ENCODE data around the gene RNF123. TPM values are rescaled to one million over a fixed set of nuclear protein-coding genes. Genes with fewer than 3 reads are reported as not detected.

The RNF123 gene
- total RNA-seq, 1 experiment from 2014 or later = 71.9 TPM

GRCh38 chr3:49740427-49740826 lies 51.1 kb downstream of the RNF123 start:
- H3K4me1 ChIP-seq (ENCODE audit: control insufficient read depth in 1 of 2, insufficient read depth in 2 of 2, low read length in 2 of 2) = no peaks in the 10 kb centered on the region
- ATAC-seq (no peak), DNase-seq (ENCODE audit: low read depth, low spot score) (no peak)
- H4K20me1 ChIP-seq (ENCODE audit: insufficient read depth) = no peaks in the 10 kb centered on the region
- H3K9me3 ChIP-seq (ENCODE audit: control insufficient read depth in 1 of 2, insufficient read depth in 1 of 2, low read depth in 1 of 2, low read length in 2 of 2) = no peaks in the 10 kb centered on the region
- H3K79me2 ChIP-seq (ENCODE audit: insufficient read depth, low read length) = peaks cover 30% of the 10 kb centered on the region; the same call in 1 of the 2 replicates
- BruUV-seq (replicated peaks) = no TSS peak
- intact Hi-C loops (cut with micrococcal nuclease) = no loop called here
- no peak overlapping the region for H2AFZ ChIP-seq (ENCODE audit: low read depth, low read length, poor library complexity, severe bottlenecking)
- no peak for TF ChIP-seq ATF3 (IDR thresholded peaks at IDR 0.05)
- TF ChIP-seq EZH2phosphoT487 (IDR thresholded peaks at IDR 0.05; ENCODE audit: borderline replicate concordance) = no peak
- TF ChIP-seq, protein P1, sequence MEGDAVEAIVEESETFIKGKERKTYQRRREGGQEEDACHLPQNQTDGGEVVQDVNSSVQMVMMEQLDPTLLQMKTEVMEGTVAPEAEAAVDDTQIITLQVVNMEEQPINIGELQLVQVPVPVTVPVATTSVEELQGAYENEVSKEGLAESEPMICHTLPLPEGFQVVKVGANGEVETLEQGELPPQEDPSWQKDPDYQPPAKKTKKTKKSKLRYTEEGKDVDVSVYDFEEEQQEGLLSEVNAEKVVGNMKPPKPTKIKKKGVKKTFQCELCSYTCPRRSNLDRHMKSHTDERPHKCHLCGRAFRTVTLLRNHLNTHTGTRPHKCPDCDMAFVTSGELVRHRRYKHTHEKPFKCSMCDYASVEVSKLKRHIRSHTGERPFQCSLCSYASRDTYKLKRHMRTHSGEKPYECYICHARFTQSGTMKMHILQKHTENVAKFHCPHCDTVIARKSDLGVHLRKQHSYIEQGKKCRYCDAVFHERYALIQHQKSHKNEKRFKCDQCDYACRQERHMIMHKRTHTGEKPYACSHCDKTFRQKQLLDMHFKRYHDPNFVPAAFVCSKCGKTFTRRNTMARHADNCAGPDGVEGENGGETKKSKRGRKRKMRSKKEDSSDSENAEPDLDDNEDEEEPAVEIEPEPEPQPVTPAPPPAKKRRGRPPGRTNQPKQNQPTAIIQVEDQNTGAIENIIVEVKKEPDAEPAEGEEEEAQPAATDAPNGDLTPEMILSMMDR (IDR thresholded peaks at IDR 0.05 in 2 of 3, conservative IDR thresholded peaks at IDR 0.05 in 1 of 3; ENCODE audit: borderline replicate concordance in 1 of 3, insufficient read depth in 1 of 3, low read depth in 2 of 3, low read length in 2 of 3) = no peak
- TF ChIP-seq FOSL1 (IDR thresholded peaks at IDR 0.05; ENCODE audit: low read depth) = no peak
- no peak for TF ChIP-seq ZFX (IDR thresholded peaks at IDR 0.05)
- TF ChIP-seq POLR2AphosphoS5 (IDR thresholded peaks at IDR 0.05; ENCODE audit: low read depth, low read length) = no peak
- TF ChIP-seq YY1 (IDR thresholded peaks at IDR 0.05; ENCODE audit: extremely low read depth, insufficient replicate concordance, low read depth, low read length) = no peak
- no peak for TF ChIP-seq JUND (IDR thresholded peaks at IDR 0.05)
- TF ChIP-seq MAX (IDR thresholded peaks at IDR 0.05) = no peak
- no peak for TF ChIP-seq CBX3 (IDR thresholded peaks at IDR 0.05; ENCODE audit: low read depth)
- no peak for TF ChIP-seq REST (IDR thresholded peaks at IDR 0.05; ENCODE audit: low read depth)
- TF ChIP-seq ELF1 (IDR thresholded peaks at IDR 0.05; ENCODE audit: borderline replicate concordance, low read depth) = no peak
- no peak for TF ChIP-seq ZNF274 (IDR thresholded peaks at IDR 0.05; ENCODE audit: low read depth, low read length)
- RAD21 ChIA-PET (ENCODE audit: low non-redundant PET in 1 of 2, low total read pairs in 2 of 2, uncharacterized antibody in 2 of 2, unreplicated experiment in 2 of 2) = no interaction called here
- no peak overlapping the region for H3K4me2 ChIP-seq (ENCODE audit: low read length)
- H3K36me3 ChIP-seq (ENCODE audit: control insufficient read depth in 1 of 2, insufficient read depth in 2 of 2, low read length in 2 of 2) = peaks cover 10 to 18% of the 10 kb centered on the region in 2 experiments; a peak in 2 of 4 replicates
- H3K9me2 ChIP-seq (ENCODE audit: insufficient read depth) = no peaks in the 10 kb centered on the region
- H3K4me3 ChIP-seq (replicated peaks in 1 of 2; ENCODE audit: low read depth in 1 of 2, low read length in 2 of 2) = no peak overlapping the region
- no peak overlapping the region for H3K9ac ChIP-seq (ENCODE audit: low read length)
- POLR2A ChIA-PET = no interaction called here
- H3K27me3 ChIP-seq (ENCODE audit: insufficient read depth, low read length) = no peaks in the 10 kb centered on the region
- CTCF ChIA-PET = no interaction called here
- H3K27ac ChIP-seq (ENCODE audit: low read depth, low read length) = no peak overlapping the region

Data from HCT116 (cell line).